ENCODE data around the gene C12orf56. TPM values are rescaled to one million over a fixed set of nuclear protein-coding genes. Genes with fewer than 3 reads are reported as not detected.
"Not testable (repeated sequence)": the region's sequence is repeated elsewhere in the genome, so short reads cannot be mapped to it uniquely, and the experiment has no call there.

Gene C12orf56
- total RNA-seq, 1 donor from 2014 or later = 0.29 TPM

DNA sequence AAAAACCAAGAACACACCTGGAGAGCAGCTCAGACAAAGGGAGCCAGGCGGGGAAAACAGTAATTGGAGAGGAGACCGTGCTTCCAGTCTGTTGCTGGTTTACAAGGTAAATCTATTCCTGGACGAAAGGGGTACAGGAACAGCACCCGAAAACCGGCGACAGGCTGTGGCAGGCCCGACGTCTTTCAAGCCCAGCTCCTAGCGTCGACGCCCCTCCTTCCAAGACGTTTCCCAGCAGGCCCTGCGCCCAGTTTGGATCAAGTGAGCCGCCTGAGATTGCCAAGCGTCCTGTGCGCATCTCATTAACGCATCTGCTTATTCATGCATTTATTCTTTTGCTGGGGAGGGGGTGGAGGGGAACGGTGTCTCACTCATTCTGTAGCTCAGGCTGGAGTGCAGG is 1.4 kb downstream of the C12orf56 start:
- no peak overlapping the region for H3K4me3 ChIP-seq (ENCODE audit: low read depth, low read length)
- TF ChIP-seq, protein P1, sequence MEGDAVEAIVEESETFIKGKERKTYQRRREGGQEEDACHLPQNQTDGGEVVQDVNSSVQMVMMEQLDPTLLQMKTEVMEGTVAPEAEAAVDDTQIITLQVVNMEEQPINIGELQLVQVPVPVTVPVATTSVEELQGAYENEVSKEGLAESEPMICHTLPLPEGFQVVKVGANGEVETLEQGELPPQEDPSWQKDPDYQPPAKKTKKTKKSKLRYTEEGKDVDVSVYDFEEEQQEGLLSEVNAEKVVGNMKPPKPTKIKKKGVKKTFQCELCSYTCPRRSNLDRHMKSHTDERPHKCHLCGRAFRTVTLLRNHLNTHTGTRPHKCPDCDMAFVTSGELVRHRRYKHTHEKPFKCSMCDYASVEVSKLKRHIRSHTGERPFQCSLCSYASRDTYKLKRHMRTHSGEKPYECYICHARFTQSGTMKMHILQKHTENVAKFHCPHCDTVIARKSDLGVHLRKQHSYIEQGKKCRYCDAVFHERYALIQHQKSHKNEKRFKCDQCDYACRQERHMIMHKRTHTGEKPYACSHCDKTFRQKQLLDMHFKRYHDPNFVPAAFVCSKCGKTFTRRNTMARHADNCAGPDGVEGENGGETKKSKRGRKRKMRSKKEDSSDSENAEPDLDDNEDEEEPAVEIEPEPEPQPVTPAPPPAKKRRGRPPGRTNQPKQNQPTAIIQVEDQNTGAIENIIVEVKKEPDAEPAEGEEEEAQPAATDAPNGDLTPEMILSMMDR (conservative IDR thresholded peaks at IDR 0.05; ENCODE audit: low read depth, low read length) = no peak
- no peak for DNase-seq (ENCODE audit: low read depth)

DNA sequence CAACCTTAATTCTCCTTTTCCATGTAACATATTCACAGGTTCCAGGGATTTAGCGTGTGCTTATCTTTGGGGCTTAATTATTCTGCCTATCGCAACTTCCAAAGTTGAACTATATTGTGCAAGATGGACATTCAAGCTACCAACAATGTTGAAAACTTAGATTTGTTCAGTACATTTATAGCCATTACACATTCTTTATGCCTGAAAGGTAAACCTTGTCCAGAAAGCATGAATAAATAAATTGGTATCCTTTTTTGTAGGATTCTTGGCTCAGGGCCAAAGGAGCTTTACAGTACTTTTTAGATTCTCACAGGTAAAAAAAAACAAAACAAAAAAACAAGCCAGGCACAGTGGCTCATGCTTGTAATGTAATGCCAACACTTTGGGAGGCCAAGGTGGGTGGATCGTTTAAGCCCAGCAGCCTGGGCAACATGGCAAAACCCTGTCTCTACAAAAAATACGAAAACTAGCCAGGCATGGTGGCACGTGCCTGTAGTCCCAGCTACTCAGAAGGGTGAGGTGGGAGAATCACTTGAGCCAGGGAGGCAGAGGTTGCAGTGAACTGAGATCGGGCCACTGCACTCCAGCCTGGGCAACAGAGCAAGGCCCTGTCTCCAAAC is 3.3 kb downstream of the C12orf56 start:
- DNase-seq (ENCODE audit: low read depth) = no peak
- TF ChIP-seq, protein P1 (conservative IDR thresholded peaks at IDR 0.05; ENCODE audit: low read depth, low read length) = no peak
- no peak overlapping the region for H3K4me3 ChIP-seq (ENCODE audit: low read depth, low read length)

DNA sequence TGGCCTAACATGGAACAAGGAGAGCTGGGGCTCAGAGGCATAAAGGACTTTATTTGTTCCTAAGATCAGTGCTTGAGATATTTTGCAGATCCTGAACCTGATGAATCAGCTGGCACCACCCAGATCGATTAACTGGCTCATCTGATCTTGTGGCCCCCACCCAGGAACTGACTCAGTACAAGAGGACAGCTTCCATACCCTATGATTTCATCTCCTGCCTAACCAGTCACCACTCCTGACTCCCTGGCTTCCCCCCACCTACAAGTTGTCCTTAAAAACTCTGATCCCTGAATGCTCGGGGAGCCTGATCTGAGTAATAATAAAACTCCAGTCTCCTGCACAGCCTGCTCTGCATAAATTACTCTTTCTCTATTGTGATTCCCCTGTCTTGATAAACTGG is 5.1 kb downstream of the C12orf56 start:
- no peak overlapping the region for H3K4me3 ChIP-seq (ENCODE audit: low read depth, low read length)
- peak; percentile 35 for DNase-seq (ENCODE audit: low read depth)
- TF ChIP-seq, protein P1 (conservative IDR thresholded peaks at IDR 0.05; ENCODE audit: low read depth, low read length) = no peak

DNA sequence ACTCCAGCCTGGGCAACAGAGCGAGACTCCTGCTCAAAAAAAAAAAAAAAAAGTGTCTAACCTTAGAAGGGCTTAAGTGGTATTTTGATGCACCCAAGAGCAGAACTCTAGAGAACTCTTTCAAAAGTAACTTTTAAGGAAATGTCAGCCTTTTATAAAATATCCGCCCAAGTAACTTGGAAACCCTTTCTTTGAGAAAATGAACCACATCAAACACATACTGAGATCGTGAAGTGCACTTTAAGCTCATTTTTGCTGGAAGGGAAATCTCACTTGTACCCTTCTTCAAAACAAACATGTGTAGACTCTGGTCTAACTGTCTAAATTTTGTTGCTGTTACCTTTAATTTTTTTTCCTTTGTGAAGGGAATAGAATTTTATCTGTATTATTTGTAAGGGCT is 5.5 kb downstream of the C12orf56 start:
- no peak overlapping the region for H3K4me3 ChIP-seq (ENCODE audit: low read depth, low read length)
- no peak for DNase-seq (ENCODE audit: low read depth)
- TF ChIP-seq, protein P1 (conservative IDR thresholded peaks at IDR 0.05; ENCODE audit: low read depth, low read length) = no peak

DNA sequence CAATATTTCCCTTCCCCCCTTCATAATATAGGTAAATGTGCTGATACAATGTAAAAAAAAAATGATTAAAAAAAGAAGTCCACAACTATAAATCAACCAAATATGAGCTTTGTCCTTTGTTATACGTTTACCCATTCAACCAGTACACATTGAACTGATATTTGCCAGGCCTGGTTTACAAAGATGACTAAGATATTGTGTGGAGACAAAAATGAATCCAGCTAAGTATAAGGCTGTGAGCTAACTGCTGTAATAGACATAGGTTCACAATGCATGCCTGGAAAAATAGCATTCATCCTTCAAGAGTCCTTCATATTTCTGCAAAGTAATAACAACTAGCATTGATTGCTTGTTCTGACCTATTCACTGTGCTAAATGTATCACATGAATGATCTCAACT is 6.9 kb downstream of the C12orf56 start:
- TF ChIP-seq, protein P1 (conservative IDR thresholded peaks at IDR 0.05; ENCODE audit: low read depth, low read length) = no peak
- no peak for DNase-seq (ENCODE audit: low read depth)
- H3K4me3 ChIP-seq (ENCODE audit: low read depth, low read length) = no peak overlapping the region

DNA sequence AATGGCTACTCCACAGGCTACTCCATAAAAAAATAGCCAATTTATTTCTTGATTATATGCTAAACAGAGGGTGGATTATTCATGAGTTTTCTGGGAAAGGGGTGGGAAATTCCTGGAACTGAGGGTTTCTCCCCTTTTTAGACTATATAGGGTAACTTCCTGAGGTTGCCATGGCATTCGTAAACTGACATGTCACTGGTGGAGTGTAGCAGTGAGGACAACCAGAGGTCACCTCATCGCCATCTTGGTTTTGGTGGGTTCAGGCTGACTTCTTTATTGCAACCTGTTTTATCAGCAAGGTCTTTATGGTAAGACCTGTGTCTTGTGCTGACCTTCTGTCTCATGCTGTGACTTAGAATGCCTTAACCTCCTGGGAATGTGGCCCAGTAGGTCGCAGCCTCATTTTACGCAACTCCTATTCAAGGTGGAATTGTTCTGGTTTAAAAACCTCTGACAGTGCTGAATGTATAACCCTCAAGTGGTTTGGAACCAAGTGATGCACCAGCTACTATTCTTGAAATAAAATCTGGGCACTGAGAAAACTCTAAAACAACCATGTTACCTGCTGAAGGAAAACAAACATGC is 27.7 kb downstream of the C12orf56 start:
- TF ChIP-seq, protein P1 (conservative IDR thresholded peaks at IDR 0.05; ENCODE audit: low read depth, low read length) = no peak
- H3K4me3 ChIP-seq (ENCODE audit: low read depth, low read length) = no peak overlapping the region
- DNase-seq (ENCODE audit: low read depth) = no peak

DNA sequence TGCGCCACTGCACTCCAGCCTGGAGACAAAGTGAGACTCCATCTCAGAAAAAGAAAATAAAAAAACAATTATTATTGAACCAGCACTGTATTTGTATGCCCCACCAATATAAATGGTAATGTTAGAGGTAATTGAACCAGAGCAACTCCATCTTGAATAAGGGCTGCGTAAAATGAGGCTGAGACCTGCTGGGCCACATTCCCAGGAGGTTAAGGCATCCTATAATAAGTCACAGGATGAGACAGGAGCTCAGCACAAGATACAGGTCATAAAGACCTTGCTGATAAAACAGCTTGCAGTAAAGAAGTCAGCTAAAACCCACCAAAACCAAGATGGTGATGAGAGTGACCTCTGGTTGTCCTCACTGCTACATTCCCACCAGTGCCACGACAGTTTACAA is 29.4 kb downstream of the C12orf56 start:
- not testable (repeated sequence) for DNase-seq (ENCODE audit: low read depth); H3K4me3 ChIP-seq (ENCODE audit: low read depth, low read length)

DNA sequence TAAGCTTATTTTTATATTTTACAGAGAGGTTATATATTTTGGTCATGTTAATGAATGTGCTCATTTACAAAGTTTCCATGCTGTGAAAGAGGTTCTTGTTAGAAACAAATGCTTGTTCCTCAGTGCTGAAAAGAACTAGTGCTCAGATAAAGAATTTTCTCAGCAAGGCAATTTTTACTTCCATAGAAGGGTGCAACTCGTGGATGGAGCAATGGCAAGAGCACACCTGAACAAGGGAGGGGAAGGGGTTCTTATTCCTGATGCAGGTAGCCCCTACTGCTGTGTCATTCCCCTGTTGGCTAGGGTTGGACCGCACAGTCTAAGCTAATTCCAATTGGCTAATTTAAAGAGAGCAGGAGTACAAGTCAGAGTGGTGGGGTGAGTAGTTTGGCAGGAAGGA is 34.3 kb downstream of the C12orf56 start:
- DNase-seq (ENCODE audit: low read depth); H3K4me3 ChIP-seq (ENCODE audit: low read depth, low read length): not testable (repeated sequence)

Data from epithelial cell of proximal tubule (primary cell).